ENCODE data around the gene PAN3.

DNA sequence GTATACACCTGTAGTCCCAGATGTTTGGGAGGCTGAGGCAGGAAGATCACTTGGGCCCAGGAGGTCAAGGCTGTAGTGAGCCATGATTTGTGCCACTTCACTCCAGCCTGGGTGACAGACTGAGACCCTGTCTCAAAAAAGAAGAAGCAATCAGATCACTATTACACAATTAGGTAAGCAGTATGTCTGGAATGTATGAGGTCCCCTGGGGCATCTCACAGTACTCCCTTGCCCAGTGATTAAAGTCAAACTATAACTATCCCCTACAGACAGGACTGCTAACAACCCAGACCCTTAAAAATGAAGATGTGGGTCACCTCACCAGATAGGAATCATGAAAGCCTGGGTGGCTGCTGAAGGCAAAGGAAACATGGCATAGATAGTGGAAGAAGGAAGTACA lies 9.4 kb upstream of the PAN3 start:
- TF ChIP-seq FOXK2 (IDR thresholded peaks at IDR 0.05) (no peak), HDGF (IDR thresholded peaks at IDR 0.05; ENCODE audit: borderline replicate concordance) (no peak), FOXM1 (IDR thresholded peaks at IDR 0.05; ENCODE audit: borderline replicate concordance) (no peak), SUZ12 (IDR thresholded peaks at IDR 0.05) (no peak), ELF4 (IDR thresholded peaks at IDR 0.05) (no peak), ZNF384 (IDR thresholded peaks at IDR 0.05) (no peak)
